GM12801 (cell line): ENCODE data around the gene DDAH1.

Source experiments
- TF ChIP-seq, protein P1 (sequence below): IDR thresholded peaks from one replicate; pipeline ENCODE4 v1.5.1; 2011; ENCODE audit warnings: control low read depth; ENCODE audit not compliant: insufficient read length; ENCODE audit errors: extremely low read depth

DDAH1 gene

DNA sequence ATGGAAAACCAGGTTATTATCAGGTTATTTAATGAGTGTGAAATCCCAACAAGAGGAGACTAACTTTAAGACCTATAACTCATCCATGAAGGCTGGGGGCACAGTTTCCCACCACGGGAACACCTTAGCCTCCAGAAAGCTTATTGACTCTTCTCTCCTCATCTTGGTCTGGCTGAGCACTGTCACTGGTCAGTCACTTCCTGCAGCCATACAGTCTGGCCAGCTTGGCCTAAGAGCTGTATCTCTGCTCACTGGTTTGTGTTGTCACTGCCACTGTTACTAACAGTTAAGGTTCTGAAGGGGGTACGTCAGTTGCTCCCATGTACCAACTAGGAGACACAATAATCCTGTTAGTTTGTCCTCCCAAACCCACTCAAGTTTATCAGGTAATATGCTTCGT is 16.7 kb upstream of the DDAH1 start:
- TF ChIP-seq, protein P1, sequence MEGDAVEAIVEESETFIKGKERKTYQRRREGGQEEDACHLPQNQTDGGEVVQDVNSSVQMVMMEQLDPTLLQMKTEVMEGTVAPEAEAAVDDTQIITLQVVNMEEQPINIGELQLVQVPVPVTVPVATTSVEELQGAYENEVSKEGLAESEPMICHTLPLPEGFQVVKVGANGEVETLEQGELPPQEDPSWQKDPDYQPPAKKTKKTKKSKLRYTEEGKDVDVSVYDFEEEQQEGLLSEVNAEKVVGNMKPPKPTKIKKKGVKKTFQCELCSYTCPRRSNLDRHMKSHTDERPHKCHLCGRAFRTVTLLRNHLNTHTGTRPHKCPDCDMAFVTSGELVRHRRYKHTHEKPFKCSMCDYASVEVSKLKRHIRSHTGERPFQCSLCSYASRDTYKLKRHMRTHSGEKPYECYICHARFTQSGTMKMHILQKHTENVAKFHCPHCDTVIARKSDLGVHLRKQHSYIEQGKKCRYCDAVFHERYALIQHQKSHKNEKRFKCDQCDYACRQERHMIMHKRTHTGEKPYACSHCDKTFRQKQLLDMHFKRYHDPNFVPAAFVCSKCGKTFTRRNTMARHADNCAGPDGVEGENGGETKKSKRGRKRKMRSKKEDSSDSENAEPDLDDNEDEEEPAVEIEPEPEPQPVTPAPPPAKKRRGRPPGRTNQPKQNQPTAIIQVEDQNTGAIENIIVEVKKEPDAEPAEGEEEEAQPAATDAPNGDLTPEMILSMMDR, result no peak

DNA sequence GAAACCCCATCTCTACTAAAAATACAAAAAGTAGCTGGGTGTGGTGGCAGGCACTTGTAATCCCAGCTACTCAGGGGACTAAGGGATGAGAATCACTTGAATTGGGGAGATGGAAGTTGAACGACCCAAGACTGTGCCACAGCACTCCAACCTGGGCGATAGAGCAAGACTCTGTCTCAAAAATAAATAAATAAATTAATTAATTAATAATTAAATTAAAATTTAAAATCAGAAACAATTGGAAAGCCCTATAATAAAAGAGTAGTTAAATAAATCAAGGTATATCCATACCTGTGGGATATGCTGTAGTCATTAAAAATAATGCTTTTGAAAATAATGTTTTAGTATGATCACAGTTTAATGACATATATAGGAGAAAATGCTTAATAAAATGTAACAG is 15.6 kb upstream of the DDAH1 start:
- TF ChIP-seq, protein P1, result no peak

DNA sequence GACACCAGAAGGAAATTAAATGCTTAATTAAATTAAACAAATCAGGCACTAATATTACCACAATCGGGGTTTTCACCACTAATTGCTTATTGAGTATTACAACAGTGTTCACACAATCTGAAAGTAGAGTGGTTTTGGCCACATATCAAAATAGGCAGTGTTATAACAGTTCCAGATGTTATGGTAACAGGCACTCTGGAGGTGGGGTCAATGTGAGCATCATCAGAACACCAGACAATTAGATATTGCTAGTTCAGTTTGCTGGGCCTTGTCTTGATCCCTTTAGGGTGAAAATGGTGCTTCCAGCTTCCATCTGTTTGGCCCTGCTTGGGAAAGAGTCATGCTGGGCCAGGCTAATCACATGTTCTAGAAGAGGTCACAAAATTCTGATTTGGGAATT is 14.5 kb upstream of the DDAH1 start:
- TF ChIP-seq, protein P1, result no peak

DNA sequence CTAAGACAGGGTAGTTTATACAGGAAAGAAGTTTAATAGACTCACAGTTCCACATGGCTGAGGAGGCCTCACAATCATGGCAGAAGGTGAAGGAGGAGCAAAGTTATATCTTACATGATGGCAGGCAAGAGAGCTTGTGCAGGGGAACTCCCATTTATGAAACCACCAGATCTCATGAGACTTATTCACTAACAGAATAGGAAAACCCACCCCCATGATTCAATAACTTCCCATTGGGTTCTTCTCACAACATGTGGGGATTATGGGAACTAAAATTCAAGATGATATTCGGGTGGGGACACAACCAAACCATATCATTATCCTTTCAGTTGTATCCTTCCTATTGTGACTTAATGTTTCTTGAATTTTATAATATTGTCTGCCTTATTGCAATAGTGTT is 13.4 kb upstream of the DDAH1 start:
- TF ChIP-seq, protein P1, result no peak

DNA sequence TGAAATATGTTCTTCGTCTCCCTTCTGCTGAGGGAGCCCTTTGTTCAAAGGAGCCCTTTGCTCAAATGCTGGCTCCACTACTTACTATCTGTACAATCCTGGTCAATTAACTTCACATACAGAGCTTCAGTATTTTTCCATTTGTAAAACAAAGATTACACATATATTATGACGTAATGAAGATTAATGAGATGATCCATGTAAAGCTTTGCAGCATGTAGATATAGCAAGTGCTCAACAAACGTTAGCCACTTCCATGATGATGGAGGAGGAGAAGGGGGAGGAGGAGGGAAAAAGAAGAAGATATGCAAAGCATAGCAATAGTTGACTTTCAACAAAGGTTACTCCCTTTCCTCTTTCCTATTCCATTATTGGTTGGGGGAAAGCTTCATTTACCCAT is 10.1 kb upstream of the DDAH1 start:
- TF ChIP-seq, protein P1, result no peak

DNA sequence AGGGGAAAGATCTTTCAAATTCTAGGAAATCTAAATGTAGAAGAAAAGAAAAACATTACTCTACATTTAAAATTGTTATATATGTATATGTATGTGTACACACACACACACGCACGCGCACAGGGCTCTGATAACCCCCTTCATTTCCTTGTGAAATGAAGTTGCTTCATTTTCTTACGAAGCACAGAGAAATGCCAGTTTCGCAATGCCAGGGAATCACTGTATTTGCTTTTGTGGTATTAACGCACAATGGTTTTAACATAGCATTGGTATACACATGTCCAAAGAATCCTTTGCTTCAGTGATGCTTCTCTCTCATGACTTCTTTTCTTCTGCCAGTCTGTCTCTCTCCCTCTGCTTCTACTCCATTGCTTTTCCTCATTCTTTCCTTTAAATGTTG is 8.4 kb upstream of the DDAH1 start:
- TF ChIP-seq, protein P1, result no peak

DNA sequence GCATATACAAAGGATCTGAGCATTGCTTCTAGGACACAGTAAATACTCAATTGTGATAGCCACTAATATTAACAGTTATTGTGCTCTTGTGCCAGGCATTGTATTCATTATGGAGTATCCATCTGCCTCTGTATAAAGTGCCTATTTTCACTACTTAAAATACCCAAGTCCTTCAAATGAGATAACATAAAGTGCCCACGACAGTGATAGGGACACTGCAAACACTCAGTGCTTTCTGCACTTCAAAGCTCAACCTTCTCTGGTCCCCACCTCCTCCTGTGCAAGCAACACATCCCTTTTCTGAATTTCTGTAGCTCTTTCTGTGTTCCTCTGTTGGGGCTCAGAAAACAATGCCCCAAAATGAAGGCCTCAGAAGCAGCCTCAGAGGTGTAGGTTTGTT is 6.6 kb upstream of the DDAH1 start:
- TF ChIP-seq, protein P1, result no peak
